DMS153 treated with DMSO at 0.1 percent for 48 hours (cell line): Measurements from ENCODE around the gene TMEM181.
"Not testable (repeated sequence)": the region's sequence is repeated elsewhere in the genome, so short reads cannot be mapped to it uniquely, and the experiment has no call there.

Experiments
- DNase-seq: peaks from one replicate; lab custom pipeline; 2025; ENCODE audit not compliant: unreplicated experiment; lab: John Stamatoyannopoulos, UW

Gene TMEM181

GRCh38 chr6:158635427-158636073 lies 75.7 kb downstream of the TMEM181 start:
- no peak for DNase-seq

GRCh38 chr6:158636778-158637177 lies 76.9 kb downstream of the TMEM181 start:
- no peak for DNase-seq

GRCh38 chr6:158638324-158638854 lies 78.5 kb downstream of the TMEM181 start:
- DNase-seq = no peak

- DNase-seq = no peak
Observed at GRCh38 chr6:158639056-158639455, 79.2 kb downstream of the TMEM181 start.

- DNase-seq = no peak
Observed at GRCh38 chr6:158640519-158640918, 80.6 kb downstream of the TMEM181 start.

GRCh38 chr6:158642097-158642601 lies 82.3 kb downstream of the TMEM181 start:
- DNase-seq = no peak

- DNase-seq = no peak
Observed at GRCh38 chr6:158643836-158644230, 83.9 kb downstream of the TMEM181 start.

- peak; percentile 85 for DNase-seq
Observed at GRCh38 chr6:158644231-158645063, 84.6 kb downstream of the TMEM181 start, which contains the start of gene DYNLT1. Gene DYNLT1, minus strand, starts transcription at chr6:158644743. Its CDS starts 35 bp downstream, at chr6:158644708.

GRCh38 chr6:158645064-158646022 lies 85.5 kb downstream of the TMEM181 start:
- DNase-seq = no peak

GRCh38 chr6:158646023-158646910 lies 86.4 kb downstream of the TMEM181 start:
- no peak for DNase-seq

GRCh38 chr6:158647501-158647900 lies 87.6 kb downstream of the TMEM181 start:
- DNase-seq = no peak

GRCh38 chr6:158648682-158649131 lies 88.8 kb downstream of the TMEM181 start:
- DNase-seq = no peak

- no peak for DNase-seq
Observed at GRCh38 chr6:158649289-158650143, 89.6 kb downstream of the TMEM181 start, which contains the start of gene SYTL3. Gene SYTL3, plus strand, starts transcription at chr6:158650054. Its CDS starts 13,215 bp downstream, at chr6:158663269.

GRCh38 chr6:158651981-158652737 lies 92.3 kb downstream of the TMEM181 start:
- not testable (repeated sequence) for DNase-seq

- DNase-seq = no peak
Observed at GRCh38 chr6:158653577-158654354, 93.9 kb downstream of the TMEM181 start.

- no peak for DNase-seq
Observed at GRCh38 chr6:158654498-158654897, 94.6 kb downstream of the TMEM181 start.

GRCh38 chr6:158654960-158655489 lies 95.1 kb downstream of the TMEM181 start:
- peak; percentile 67 for DNase-seq
